Right cardiac atrium (tissue), 5 donors: Measurements from ENCODE around the gene DUSP15. TPM values are rescaled to one million over a fixed set of nuclear protein-coding genes. Genes with fewer than 3 reads are reported as not detected.
A peak's percentile ranks its signal among the peaks of the same experiment; 100 is the strongest.
"Not testable (repeated sequence)": the region's sequence is repeated elsewhere in the genome, so short reads cannot be mapped to it uniquely, and the experiment has no call there.

ENCODE experiments used
- ATAC-seq, 2 donors: fragments of 200-7000 bp; cut with Tn5 transposase; one replicate each; pipeline versions ENCODE4 v1.8.0 to v1.9.1; 2020; ENCODE audit warnings: moderate library complexity in 2 of 2, mild to moderate bottlenecking in 1 of 2
- DNase-seq, 3 donors: peaks; one replicate each; pipeline ENCODE4 v3.0.0-alpha.2; 2020
- H3K27ac ChIP-seq: one replicate; pipeline ENCODE4 v1.5.1; 2013; ENCODE audit warnings: mild to moderate bottlenecking, low read length, control low read depth, moderate library complexity
- H3K27me3 ChIP-seq: one replicate; pipeline ENCODE4 v1.6.1; 2013; ENCODE audit not compliant: control insufficient read depth, insufficient read depth
- H3K4me1 ChIP-seq: one replicate; pipeline ENCODE4 v1.6.1; 2013; ENCODE audit warnings: low read length; ENCODE audit not compliant: control insufficient read depth, insufficient read depth
- H3K4me3 ChIP-seq: one replicate; pipeline ENCODE4 v1.5.1; 2013; ENCODE audit warnings: low read length, control low read depth
- H3K9me3 ChIP-seq: one replicate; pipeline ENCODE4 v1.6.1; 2013; ENCODE audit warnings: low read length; ENCODE audit not compliant: control insufficient read depth
- whole genome bisulfite sequencing: extraction: QIAGEN DNeasy Blood & Tissue Kit; methylation state at CpG from one replicate; pipeline ENCODE4 v1.1.7; 2013; 5-methylcytosine and 5-hydroxymethylcytosine counted together
- intact Hi-C, 4 donors: fragments of 100-400 bp; cut with DNase I; formaldehyde crosslinking; loops; one replicate each; pipeline versions ENCODE4 v1.11.0 to v1.14.0; 2022 to 2023
- polyA plus RNA-seq: library from polyadenylated mRNA; stranded (reverse); fragments of 200-250 nt; gene quantifications from one replicate; pipeline ENCODE4 v1.2.3, GENCODE V29; 2013
- total RNA-seq, 4 donors: library from RNA; stranded (reverse); fragmentation: NEBNext Ultra II Directional; extraction: Animal tissue kit (Norgen Biotek cat#: 25700); gene quantifications; one replicate each; pipeline ENCODE4 v1.2.1, GENCODE V29; 2021
- donor health status: healthy with polysubstance abuse.
- donor health status: DM: no; HTN: yes; CAD: no.
- donor health status: DM: no; HTN: no; CAD: no.
- donor health status: DM: no; HTN: yes; CAD: no; lungs with severe emphysema.
- donor health status: DM: yes; HTN: yes; CAD: no.

DUSP15 gene
- total and polyA plus RNA-seq, 5 donors, result 6.6 to 11.0 (median 7.2) TPM

GRCh38 chr20:31836853-31837608 is 33.3 kb downstream of the DUSP15 start:
- Histone ChIP-seq H3K27ac (no peak overlapping the region), H3K4me3 (no peak overlapping the region), H3K4me1 (peaks cover 11% of the 10 kb centered on the region), H3K9me3 (no peaks in the 10 kb centered on the region), H3K27me3 (no peaks in the 10 kb centered on the region)
- intact Hi-C loops, result no loop called here
- no peak for ATAC-seq
- DNase-seq, result peak in 2 of 3 donors; percentile 55 to 65
- 69% methylated on average over 5 of the region's 5 CpGs for WGBS

GRCh38 chr20:31835977-31836852 is 34.1 kb downstream of the DUSP15 start:
- WGBS, result 38% methylated on average over 14 of the region's 14 CpGs
- H3K27ac ChIP-seq, result peak overlapping the region; percentile 17
- ATAC-seq (peak; percentile 82 to 85), DNase-seq (peak; percentile 89 to 94 (median 93))
- intact Hi-C loops, result no loop called here
- H3K9me3 ChIP-seq, result no peaks in the 10 kb centered on the region
- no peak overlapping the region for H3K4me3 ChIP-seq
- no peaks in the 10 kb centered on the region for H3K27me3 ChIP-seq
- H3K4me1 ChIP-seq, result peaks cover 7% of the 10 kb centered on the region

- Histone ChIP-seq H3K27me3 (no peaks in the 10 kb centered on the region), H3K4me3 (no peak overlapping the region), H3K27ac (peak overlapping the region; percentile 17), H3K9me3 (no peaks in the 10 kb centered on the region), H3K4me1 (peaks cover 7% of the 10 kb centered on the region)
- DNase-seq (no peak), ATAC-seq (no peak)
- WGBS, result 77% methylated on average over 9 of the region's 9 CpGs
- intact Hi-C loops, result no loop called here
Measured at GRCh38 chr20:31835554-31835953, 34.8 kb downstream of the DUSP15 start.

GRCh38 chr20:31833931-31834521 is 36.3 kb downstream of the DUSP15 start:
- Histone ChIP-seq H3K27me3 (no peaks in the 10 kb centered on the region), H3K9me3 (no peaks in the 10 kb centered on the region), H3K27ac (no peak overlapping the region), H3K4me3 (no peak overlapping the region), H3K4me1 (peaks cover 7% of the 10 kb centered on the region)
- WGBS, result 67% methylated on average over 20 of the region's 20 CpGs
- ATAC-seq, result peak; percentile 19 to 20
- intact Hi-C loops, result no loop called here
- peak in 2 of 3 donors; percentile 65 to 71 for DNase-seq

GRCh38 chr20:31833130-31833930 is 37.0 kb downstream of the DUSP15 start:
- peak; percentile 65 to 91 (median 89) for DNase-seq
- ATAC-seq, result peak; percentile 22 to 38
- Histone ChIP-seq H3K27ac (no peak overlapping the region), H3K27me3 (no peaks in the 10 kb centered on the region), H3K4me1 (peaks cover 7% of the 10 kb centered on the region), H3K9me3 (no peaks in the 10 kb centered on the region), H3K4me3 (no peak overlapping the region)
- 56% methylated on average over 14 of the region's 14 CpGs for WGBS
- intact Hi-C loops, result no loop called here

DNA sequence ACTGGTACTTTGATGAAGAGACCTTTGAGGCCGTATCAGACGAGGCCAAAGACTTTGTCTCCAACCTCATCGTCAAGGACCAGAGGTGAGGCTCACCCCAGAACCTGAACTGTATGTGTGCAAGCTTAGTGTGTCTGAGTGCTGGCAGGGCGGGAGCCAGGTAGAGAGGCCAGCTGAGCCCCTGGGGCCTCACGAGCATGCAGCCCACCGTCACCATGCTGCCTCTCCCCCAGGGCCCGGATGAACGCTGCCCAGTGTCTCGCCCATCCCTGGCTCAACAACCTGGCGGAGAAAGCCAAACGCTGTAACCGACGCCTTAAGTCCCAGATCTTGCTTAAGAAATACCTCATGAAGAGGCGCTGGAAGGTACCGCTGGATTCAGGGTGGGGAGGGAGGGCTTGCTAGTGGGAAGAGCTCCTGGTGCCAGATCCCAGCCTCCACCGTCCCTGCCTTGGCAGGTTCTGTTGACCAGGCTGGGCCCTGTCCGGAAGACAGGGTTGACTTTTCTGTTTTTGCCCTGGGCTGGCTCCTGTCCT is 38.5 kb downstream of the DUSP15 start:
- intact Hi-C loops, result no loop called here
- H3K9me3 ChIP-seq, result no peaks in the 10 kb centered on the region
- WGBS, result 91% methylated on average over 17 of the region's 17 CpGs

GRCh38 chr20:31831211-31831610 is 39.1 kb downstream of the DUSP15 start:
- WGBS, result 90% methylated on average over 6 of the region's 6 CpGs
- DNase-seq (no peak), ATAC-seq (no peak)
- intact Hi-C loops, result no loop called here
- no peak overlapping the region for H3K27ac ChIP-seq
- H3K27me3 ChIP-seq, result no peaks in the 10 kb centered on the region
- H3K4me3 ChIP-seq, result no peak overlapping the region
- peaks cover 5% of the 10 kb centered on the region for H3K4me1 ChIP-seq
- H3K9me3 ChIP-seq, result no peaks in the 10 kb centered on the region

More for the DNA sequence above, 38.5 kb downstream of the DUSP15 start:
- peak in 1 of 3 donors; percentile 24 for DNase-seq
- Histone ChIP-seq H3K4me3 (no peak overlapping the region), H3K4me1 (peaks cover 5% of the 10 kb centered on the region), H3K27me3 (no peaks in the 10 kb centered on the region), H3K27ac (no peak overlapping the region)
- no peak for ATAC-seq

GRCh38 chr20:31830406-31830981 is 39.8 kb downstream of the DUSP15 start:
- Histone ChIP-seq H3K27me3 (no peaks in the 10 kb centered on the region), H3K4me3 (no peak overlapping the region), H3K9me3 (no peaks in the 10 kb centered on the region), H3K27ac (no peak overlapping the region), H3K4me1 (no peaks in the 10 kb centered on the region)
- ATAC-seq, result no peak
- DNase-seq, result peak in 1 of 3 donors; percentile 40
- intact Hi-C loops, result no loop called here
- WGBS, result 82% methylated on average over 8 of the region's 8 CpGs

DNA sequence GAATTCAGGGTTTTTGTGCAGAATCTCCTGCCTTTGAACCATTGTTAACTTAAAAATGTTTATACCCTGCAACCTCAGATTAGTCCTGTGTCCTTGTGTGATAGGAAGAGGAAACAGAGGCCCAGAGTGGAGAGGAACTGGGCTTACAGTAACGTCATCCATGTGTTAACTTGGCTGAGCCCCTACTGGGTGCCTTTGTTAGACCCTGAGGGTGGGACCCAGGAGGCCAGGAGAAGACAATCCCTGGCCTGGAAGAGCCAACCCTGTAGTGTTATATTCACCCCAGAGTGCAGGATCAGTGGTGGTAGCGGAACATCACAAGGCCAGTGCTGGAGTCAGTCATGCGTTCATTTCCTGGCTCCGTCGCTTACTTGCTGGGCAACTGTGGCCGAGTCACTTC is 40.6 kb downstream of the DUSP15 start:
- Histone ChIP-seq H3K27ac (no peak overlapping the region), H3K4me1 (no peaks in the 10 kb centered on the region), H3K27me3 (no peaks in the 10 kb centered on the region), H3K4me3 (no peak overlapping the region), H3K9me3 (no peaks in the 10 kb centered on the region)
- intact Hi-C loops, result loop anchor here in 2 of 4 donors (5.0 to 10.0 kb wide), 2 partner anchors 205 to 253 kb away; no protein-coding TSS in a partner anchor
- 84% methylated on average over 6 of the region's 6 CpGs for WGBS
- ATAC-seq (no peak), DNase-seq (peak in 1 of 3 donors; percentile 28)

- not testable (repeated sequence) for DNase-seq, H3K27ac ChIP-seq, H3K27me3 ChIP-seq, ATAC-seq, H3K9me3 ChIP-seq, H3K4me1 ChIP-seq, H3K4me3 ChIP-seq
- intact Hi-C loops, result loop anchor here in 2 of 4 donors (5.0 to 10.0 kb wide), 2 partner anchors 207 to 254 kb away; no protein-coding TSS in a partner anchor
- 96% methylated on average over 11 of the region's 11 CpGs for WGBS
Measured at GRCh38 chr20:31828016-31828415, 42.3 kb downstream of the DUSP15 start.
